HG02623 (cell line): ENCODE data around the gene PCSK2.

Experiments
- ATAC-seq: cut with Tn5 transposase; IDR thresholded peaks from one replicate; pipeline ENCODE4 v1.9.1; 2021; ENCODE audit warnings: moderate library complexity; ENCODE audit not compliant: unreplicated experiment

Gene PCSK2

GRCh38 chr20:17502105-17502504 lies 275.3 kb downstream of the PCSK2 start:
- no peak for ATAC-seq

- ATAC-seq: no peak
These were observed 276.6 kb downstream of the PCSK2 start for GRCh38 chr20:17503301-17504065.

- no peak for ATAC-seq
These were observed 277.4 kb downstream of the PCSK2 start for GRCh38 chr20:17504066-17504897.

- ATAC-seq: peak; percentile 43
These were observed 278.2 kb downstream of the PCSK2 start for GRCh38 chr20:17504898-17505635.

GRCh38 chr20:17505636-17506517 lies 279.0 kb downstream of the PCSK2 start:
- no peak for ATAC-seq

- no peak for ATAC-seq
These were observed 280.2 kb downstream of the PCSK2 start for GRCh38 chr20:17507032-17507431.

GRCh38 chr20:17507531-17507930 lies 280.7 kb downstream of the PCSK2 start:
- no peak for ATAC-seq

DNA sequence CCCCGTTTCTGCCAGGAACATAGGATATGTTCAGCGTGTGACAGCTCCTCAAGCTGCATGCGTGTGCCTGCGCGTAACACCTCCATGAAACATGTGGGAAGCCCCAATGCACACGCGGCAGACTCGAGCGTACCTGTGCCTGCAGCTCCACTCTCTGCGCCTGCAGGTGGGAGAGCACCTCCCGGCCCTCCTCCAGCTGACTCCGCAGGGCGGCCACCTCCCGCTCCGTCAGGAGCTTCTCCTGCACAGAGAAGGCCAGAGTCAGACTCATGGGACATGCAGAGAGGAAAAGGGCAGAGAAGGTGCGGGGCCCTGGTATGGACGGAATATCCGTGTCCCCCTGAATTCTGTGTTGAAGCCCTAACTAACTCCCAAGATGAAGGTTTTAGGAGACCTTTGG lies 281.9 kb downstream of the PCSK2 start:
- ATAC-seq: no peak

DNA sequence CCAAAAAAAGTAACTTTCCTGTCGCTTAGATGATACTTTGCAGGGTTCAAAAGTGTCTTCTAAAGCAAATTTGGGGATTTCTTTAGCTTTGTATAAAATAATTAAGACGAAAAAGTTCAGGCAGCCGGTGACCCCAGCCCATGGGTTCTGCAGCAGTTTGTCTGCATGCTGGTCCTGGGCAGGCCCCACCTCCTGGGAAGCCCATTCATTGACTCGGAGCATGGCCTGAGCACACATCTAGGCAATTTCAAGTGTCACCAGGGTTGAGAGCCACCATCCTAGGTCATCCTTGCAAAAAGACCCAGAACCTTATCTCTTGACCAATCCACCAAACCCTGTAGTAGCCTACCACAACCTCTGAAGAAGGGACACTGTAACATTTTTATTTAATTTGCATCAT lies 283.7 kb downstream of the PCSK2 start:
- no peak for ATAC-seq

DNA sequence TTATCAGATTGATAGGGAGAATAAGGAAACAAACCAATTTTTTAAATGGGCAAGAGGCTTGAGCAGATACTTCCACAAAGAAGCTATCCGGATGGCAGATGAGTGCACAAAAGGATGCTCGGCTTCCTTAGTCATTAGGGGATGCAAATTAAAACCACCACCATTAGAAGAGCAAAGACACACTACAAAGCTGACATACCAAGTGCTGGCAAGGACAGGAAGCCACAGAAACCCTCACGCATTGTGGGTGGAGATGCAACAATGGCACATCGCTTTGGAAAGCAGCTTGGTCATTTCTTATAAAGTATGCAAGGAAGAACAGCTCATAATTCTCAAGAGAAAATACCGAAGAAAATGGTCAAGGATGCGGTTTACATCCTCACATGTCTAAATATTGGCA lies 284.6 kb downstream of the PCSK2 start:
- no peak for ATAC-seq

DNA sequence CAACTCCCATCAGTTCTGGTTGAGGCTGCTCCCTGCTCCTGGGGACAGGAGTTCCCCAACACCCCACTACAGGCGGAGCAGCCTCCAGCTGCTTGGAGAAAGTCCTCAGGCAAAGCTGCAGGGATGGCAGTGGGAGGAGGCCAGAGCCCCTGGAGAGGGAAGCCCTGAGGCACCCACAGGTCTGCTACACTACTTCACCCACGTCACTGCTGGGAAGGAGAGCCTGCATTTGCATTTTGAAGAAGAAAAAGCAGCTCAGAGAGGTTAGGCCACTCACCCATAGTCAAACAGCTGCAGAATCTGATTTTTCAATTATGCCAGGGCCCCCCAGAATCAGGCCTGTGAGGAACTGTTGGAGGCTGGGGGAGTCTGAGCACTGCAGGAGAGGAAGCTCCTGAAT lies 287.1 kb downstream of the PCSK2 start:
- no peak for ATAC-seq

GRCh38 chr20:17515053-17515452 lies 288.2 kb downstream of the PCSK2 start:
- ATAC-seq: no peak

DNA sequence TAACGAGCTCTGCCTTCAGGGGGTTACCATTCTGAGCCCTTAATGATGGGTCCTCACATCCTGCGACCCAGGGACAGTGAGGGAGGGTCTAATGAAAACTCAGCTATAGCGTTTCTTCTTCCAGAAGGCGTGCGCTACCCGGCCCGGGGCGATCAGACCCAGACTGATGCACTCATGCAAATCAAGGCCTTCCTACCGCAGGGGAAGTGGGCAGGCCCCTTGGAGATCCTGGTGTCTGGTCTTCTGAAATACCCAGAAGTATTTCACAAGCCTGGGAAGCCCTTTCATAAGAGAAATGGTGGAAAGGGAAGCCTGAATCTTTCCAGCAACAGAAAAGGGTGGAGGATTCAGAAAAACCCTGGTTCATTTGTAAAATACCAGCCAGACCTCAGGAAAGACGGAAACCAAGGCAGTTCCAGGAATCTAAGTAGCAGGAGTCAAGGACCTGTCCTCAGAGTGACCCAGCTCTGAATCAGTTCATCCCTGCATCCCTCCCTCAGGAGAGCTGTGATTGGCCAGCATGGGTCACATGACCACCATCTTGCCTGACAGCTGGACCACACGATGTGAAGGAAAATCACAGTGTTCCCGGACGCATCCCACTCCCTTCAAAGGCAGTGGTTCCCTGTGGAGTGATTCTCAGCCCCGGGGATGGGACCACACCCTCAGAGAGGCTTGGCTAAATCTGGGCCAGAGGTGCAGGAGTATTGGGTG lies 291.7 kb downstream of the PCSK2 start:
- no peak for ATAC-seq

DNA sequence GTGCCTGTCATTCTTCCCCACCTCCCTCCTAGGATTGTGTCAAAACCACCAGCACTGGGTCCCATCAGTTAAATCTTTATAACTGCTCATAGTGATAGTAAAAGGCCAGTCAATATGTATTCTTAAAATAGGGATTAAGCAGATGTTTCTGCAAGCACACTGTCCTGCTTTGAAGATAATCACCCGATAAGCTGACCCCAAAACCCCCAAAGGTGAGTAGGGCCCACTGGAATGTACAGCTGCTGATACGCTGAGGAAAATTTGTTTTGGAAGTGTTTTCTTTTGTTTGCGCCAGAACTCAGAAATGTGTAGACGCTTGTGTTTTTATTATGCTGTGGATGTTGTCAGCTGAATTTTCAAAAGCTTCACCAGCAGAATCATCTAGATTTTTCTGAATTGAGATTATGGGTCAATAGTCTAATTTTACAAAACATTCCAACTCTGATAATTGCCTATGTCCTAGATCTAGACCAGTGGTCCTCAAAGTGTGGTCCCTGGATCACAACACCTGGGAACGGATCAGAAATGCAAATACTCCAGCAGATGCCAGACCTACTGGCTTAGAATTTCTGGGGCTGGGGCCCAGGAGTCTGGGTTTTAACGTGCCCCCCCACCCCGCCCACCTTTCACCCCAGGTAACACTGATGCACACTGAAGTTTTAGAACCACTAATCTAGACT lies 292.9 kb downstream of the PCSK2 start:
- ATAC-seq: no peak

DNA sequence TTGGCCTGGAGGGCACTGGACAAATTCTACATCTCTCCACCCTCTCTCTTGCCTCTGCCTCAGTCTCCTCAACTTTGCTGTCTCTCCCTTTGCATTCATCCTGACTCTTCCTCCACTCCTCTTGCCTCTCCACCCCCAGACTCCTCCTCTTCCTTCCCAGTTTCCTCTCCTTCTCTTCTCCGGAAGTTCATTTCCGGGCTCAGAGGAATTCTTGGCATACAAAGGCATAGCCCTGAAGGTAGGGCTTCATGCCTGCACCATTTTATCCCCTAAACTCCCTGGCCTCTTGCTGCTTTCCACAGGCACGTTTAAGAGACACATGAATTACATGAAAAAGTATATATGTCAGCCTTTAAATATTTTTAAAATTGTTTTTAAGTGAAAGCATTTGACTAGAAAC lies 293.7 kb downstream of the PCSK2 start:
- no peak for ATAC-seq

DNA sequence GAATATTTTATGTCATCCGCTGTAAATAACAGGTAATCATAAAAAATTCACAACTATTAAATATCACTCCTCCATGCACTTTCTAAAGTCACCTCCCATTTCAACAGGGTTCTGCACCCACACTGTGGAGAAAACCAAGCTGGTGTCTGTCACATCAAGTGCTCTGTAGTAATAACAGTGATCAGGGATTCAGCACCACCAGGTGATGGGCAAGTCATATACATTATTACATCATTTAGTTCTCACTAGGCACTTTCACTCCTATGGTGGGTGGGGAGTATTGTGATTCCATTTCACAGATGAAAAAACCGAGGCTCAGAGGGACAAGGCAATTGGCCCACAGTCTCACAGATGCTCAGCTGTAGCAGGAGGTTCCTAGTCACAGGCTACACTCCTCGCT lies 295.7 kb downstream of the PCSK2 start:
- no peak for ATAC-seq

DNA sequence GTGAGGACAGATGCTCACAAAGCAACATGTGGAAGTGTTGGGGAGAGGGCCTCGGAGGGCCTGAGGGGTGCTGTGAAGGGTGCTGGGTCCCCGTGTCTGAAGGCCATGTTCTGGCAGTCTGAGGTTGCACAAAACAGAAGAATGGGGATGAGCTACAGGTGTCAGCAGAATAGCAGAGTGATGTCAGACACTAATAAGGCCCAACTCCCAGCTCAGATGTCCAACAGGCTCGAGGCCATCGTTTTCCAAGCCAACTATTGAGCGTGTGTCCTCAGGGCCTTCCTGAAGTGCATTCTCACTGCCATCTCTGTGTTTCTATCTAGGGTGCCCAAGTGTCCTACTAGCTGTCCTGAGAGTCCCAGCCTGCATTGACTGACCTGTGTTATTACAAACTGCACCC lies 296.5 kb downstream of the PCSK2 start:
- ATAC-seq: no peak

GRCh38 chr20:17524560-17524959 lies 297.7 kb downstream of the PCSK2 start:
- no peak for ATAC-seq

DNA sequence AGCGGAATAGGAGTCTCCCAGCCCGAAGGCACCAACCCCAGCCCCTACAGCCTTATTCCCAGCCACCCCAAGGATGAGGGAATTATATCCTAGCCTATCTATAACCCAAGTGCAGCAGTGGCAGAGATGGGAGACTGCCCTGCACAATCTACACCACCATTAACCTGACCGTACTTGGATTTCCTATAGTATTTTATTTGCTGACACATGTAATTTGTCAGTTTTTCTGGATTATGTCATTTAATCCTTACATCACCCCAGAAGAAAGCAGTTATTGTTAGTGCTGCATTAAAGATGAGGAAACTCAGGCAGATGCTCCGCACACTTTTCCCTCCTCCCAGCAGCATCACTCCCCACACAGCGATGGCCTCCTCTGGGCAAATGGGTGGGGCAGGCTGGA lies 298.3 kb downstream of the PCSK2 start:
- no peak for ATAC-seq
